GM23248 (cell line): ENCODE measurements around the gene NTRK2. TPM values are rescaled to one million over a fixed set of nuclear protein-coding genes. Genes with fewer than 3 reads are reported as not detected.

ENCODE experiments used
- DNase-seq: peaks from one replicate; pipeline ENCODE4 v3.0.0-alpha.2; 2015
- H2AFZ ChIP-seq: fragments of 200-600 bp; sonication (generic); 2 replicates; pipeline ENCODE4 v1.6.1; 2016; ENCODE audit warnings: antibody characterized with exemption
- H3F3A ChIP-seq: fragments of 200-600 bp; sonication (generic); 2 replicates; pipeline ENCODE4 v1.6.1; 2016; ENCODE audit warnings: mild to moderate bottlenecking, antibody characterized with exemption, mixed run types; ENCODE audit not compliant: insufficient read depth
- H3K27ac ChIP-seq: fragments of 200-600 bp; sonication (generic); 2 replicates; pipeline ENCODE4 v1.5.1; 2016; ENCODE audit warnings: mild to moderate bottlenecking
- H3K27me3 ChIP-seq: fragments of 200-600 bp; sonication (generic); replicated peaks from 2 replicates; pipeline ENCODE4 v1.6.1; 2016; ENCODE audit warnings: mild to moderate bottlenecking; ENCODE audit not compliant: insufficient read depth
- H3K36me3 ChIP-seq: fragments of 200-600 bp; sonication (generic); 2 replicates; pipeline ENCODE4 v1.6.1; 2016; ENCODE audit warnings: low read depth, mild to moderate bottlenecking
- H3K4me1 ChIP-seq: fragments of 200-600 bp; sonication (generic); 2 replicates; pipeline ENCODE4 v1.6.1; 2016; ENCODE audit warnings: mild to moderate bottlenecking; ENCODE audit not compliant: insufficient read depth
- H3K4me2 ChIP-seq: fragments of 200-600 bp; sonication (generic); one replicate; pipeline ENCODE4 v1.6.1; 2016; ENCODE audit warnings: mild to moderate bottlenecking; ENCODE audit not compliant: unreplicated experiment
- H3K4me3 ChIP-seq: fragments of 200-600 bp; sonication (generic); 2 replicates; pipeline ENCODE4 v1.5.1; 2016; ENCODE audit warnings: mild to moderate bottlenecking
- H3K79me2 ChIP-seq: fragments of 200-600 bp; sonication (generic); 2 replicates; pipeline ENCODE4 v1.6.1; 2016; ENCODE audit warnings: mild to moderate bottlenecking; ENCODE audit not compliant: insufficient read depth
- H3K9ac ChIP-seq: fragments of 200-600 bp; sonication (generic); 2 replicates; pipeline ENCODE4 v1.6.1; 2016; ENCODE audit warnings: mild to moderate bottlenecking
- H3K9me2 ChIP-seq: fragments of 200-600 bp; sonication (generic); 2 replicates; pipeline ENCODE4 v1.6.1; 2016; ENCODE audit warnings: mixed run types, mild to moderate bottlenecking, moderate library complexity; ENCODE audit not compliant: insufficient read depth
- H3K9me3 ChIP-seq: fragments of 200-600 bp; sonication (generic); one replicate; pipeline ENCODE4 v1.6.1; 2017; ENCODE audit warnings: low read depth
- H4K20me1 ChIP-seq: fragments of 200-600 bp; sonication (generic); 2 replicates; pipeline ENCODE4 v1.6.0; 2016; ENCODE audit not compliant: insufficient read depth
- EZH2 ChIP-seq: fragments of 200-600 bp; sonication (generic); IDR thresholded peaks from 2 replicates; pipeline ENCODE4 v1.6.1; 2018; ENCODE audit warnings: antibody characterized with exemption, mild to moderate bottlenecking; ENCODE audit not compliant: insufficient read depth, poor library complexity, severe bottlenecking
- EZH2phosphoT487 ChIP-seq: fragments of 200-600 bp; sonication (generic); IDR thresholded peaks from 2 replicates; pipeline ENCODE4 v1.6.1; 2018; ENCODE audit warnings: antibody characterized with exemption, moderate library complexity, mild to moderate bottlenecking, low read depth; ENCODE audit not compliant: insufficient read depth
- WGBS, 2 experiments: methylation state at CpG; one replicate each; pipeline ENCODE4 v1.1.6; 2015 to 2017; ENCODE audit warnings: low lambda C conversion rate in 2 of 2, low coverage in 1 of 2; ENCODE audit errors: missing lambda C conversion rate in 2 of 2; 5-methylcytosine and 5-hydroxymethylcytosine counted together
- in situ Hi-C: fragments of 300-500 bp; cut with MboI; formaldehyde crosslinking; loops from 2 replicates; pipeline ENCODE4 v1.15.0; 2020
- polyA plus RNA-seq: library from polyadenylated mRNA; unstranded; fragments of >200 nt; fragmentation: Nextera tagmentation; extraction: Ambion mirVana; gene quantifications from 2 replicates; pipeline ENCODE4 v1.2.1, GENCODE V29; 2016
- total RNA-seq: library from RNA; depleted of rRNA; stranded (reverse); fragments of >200 nt; shearing (Covaris generic); gene quantifications from 2 replicates; pipeline ENCODE4 v1.2.3, GENCODE V29; 2014

NTRK2 gene
- total and polyA plus RNA-seq, 2 experiments from 2014 or later = not detected

DNA sequence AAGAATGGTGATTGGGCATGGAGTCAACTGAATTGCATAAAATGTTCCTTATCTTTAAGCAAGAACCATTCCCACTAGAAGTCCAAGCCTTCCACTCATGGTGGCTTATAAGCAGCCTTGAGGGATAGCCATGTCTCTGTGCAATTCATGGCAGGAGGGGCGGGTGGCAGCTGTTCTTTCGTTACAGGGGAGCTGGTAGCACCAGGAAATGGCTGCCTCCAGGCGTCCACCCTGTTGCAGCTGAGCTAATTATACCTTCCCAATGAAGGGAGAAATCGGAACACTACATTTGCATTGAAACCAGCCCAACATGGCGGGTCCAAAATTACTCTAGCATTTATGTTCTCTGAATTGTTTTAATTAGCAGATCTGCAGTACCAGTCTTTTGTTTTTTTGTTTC, 289.8 kb downstream of the NTRK2 start:
- Histone ChIP-seq H4K20me1 (no peaks in the 10 kb centered on the region), H3K9me2 (no peaks in the 10 kb centered on the region), H3K36me3 (no peaks in the 10 kb centered on the region), H3K4me1 (no peaks in the 10 kb centered on the region), H3K27me3 (no peaks in the 10 kb centered on the region), H2AFZ (no peak overlapping the region), H3K4me3 (no peak overlapping the region), H3K27ac (no peak overlapping the region), H3K9me3 (no peaks in the 10 kb centered on the region), H3K9ac (no peak overlapping the region), H3K79me2 (no peaks in the 10 kb centered on the region), H3F3A (no peaks in the 10 kb centered on the region), H3K4me2 (no peak overlapping the region)
- no peak for DNase-seq
- TF ChIP-seq EZH2phosphoT487 = no peak
- no peak for TF ChIP-seq EZH2
- WGBS, 2 experiments = 51 to 56% methylated on average over 5 of the region's 5 CpGs
- in situ Hi-C loops = loop anchor here (25.0 kb wide), 1 partner anchor 547 kb away; no protein-coding TSS in a partner anchor

DNA sequence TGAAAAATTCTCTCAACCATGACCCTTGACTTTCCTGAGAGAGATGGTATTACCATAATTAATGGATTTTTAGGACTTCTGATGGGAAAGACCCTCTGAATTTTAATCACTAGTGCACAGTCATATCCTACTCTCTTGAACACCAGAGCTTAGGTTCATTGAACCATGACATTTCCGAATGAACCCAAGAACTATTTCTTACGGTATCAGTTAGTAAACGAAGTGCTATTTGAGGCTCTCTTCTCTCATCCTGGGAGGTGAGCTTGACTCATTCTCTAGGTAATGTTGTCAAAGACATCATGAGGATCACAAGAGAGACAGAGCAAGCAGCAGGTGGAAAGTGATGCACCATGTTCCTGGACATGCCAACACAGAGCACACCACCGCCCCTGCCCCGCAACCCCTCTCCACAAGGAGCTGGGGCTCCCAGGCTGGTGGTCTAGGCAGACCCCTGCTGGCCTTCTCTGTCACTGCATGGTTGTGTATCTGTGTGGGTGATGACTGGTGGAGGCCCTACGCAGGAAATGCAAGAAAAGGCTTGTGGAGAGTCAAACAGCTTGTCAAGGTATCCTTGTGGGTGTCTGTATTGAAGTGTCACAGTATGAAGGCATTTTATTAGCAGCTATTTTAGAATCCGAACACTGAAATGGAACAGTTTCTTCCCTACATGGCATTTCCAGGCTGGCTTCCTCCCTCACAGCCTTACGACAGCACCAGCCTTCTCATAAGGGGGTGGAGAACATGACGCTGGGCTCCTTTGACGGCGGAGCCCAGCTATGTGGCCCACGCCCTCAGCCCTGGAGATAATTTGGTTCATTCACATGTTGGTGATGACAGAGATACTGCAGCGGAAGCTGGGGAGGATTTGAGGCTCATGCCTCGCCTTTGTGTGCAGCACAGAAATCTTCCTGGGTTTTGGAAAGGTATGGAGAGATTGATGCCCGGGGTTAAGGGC, 297.6 kb downstream of the NTRK2 start:
- H3K4me2 ChIP-seq = no peak overlapping the region
- H3K27me3 ChIP-seq = no peaks in the 10 kb centered on the region
- no peaks in the 10 kb centered on the region for H3K79me2 ChIP-seq
- H4K20me1 ChIP-seq = no peaks in the 10 kb centered on the region
- H3K4me3 ChIP-seq = no peak overlapping the region
- peak; percentile 52 for DNase-seq
- H3K9ac ChIP-seq = no peak overlapping the region
- H3K27ac ChIP-seq = no peak overlapping the region
- 31% methylated on average over 15 of the region's 15 CpGs for WGBS, 2 experiments
- H3K9me2 ChIP-seq = no peaks in the 10 kb centered on the region
- H3K36me3 ChIP-seq = no peaks in the 10 kb centered on the region
- TF ChIP-seq EZH2phosphoT487 = no peak
- H3F3A ChIP-seq = no peaks in the 10 kb centered on the region
- no peaks in the 10 kb centered on the region for H3K4me1 ChIP-seq
- in situ Hi-C loops = loop anchor here (25.0 kb wide), 1 partner anchor 555 kb away; no protein-coding TSS in a partner anchor
- H2AFZ ChIP-seq = no peak overlapping the region
- no peaks in the 10 kb centered on the region for H3K9me3 ChIP-seq

DNA sequence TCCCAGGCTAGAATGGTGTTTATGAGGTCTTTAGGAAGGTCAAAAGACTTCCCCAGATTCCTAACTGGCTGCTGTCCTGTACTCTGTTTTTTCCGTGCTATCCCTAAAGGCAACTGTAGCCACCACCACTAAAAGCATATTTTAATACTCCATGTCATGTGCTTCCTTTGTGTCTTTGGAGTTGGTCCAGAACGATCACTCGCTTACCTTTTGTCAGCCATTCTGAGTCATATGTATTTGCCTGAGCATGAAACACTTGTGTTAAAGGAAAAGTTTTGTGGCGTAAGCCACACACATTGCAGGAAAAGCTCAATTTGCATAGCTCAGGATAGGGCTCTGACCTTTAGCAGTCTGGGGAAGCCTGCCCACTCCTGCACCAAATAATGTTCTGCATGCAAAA, 299.6 kb downstream of the NTRK2 start:
- H4K20me1 ChIP-seq = no peaks in the 10 kb centered on the region
- H3K4me2 ChIP-seq = no peak overlapping the region
- no peaks in the 10 kb centered on the region for H3K27me3 ChIP-seq
- H2AFZ ChIP-seq = no peak overlapping the region
- H3K9me2 ChIP-seq = no peaks in the 10 kb centered on the region
- no peaks in the 10 kb centered on the region for H3K4me1 ChIP-seq
- in situ Hi-C loops = loop anchor here (25.0 kb wide), 1 partner anchor 557 kb away; no protein-coding TSS in a partner anchor
- H3K4me3 ChIP-seq = no peak overlapping the region
- DNase-seq = no peak
- H3K9me3 ChIP-seq = no peaks in the 10 kb centered on the region
- no peaks in the 10 kb centered on the region for H3K36me3 ChIP-seq
- H3K79me2 ChIP-seq = no peaks in the 10 kb centered on the region
- H3K27ac ChIP-seq = no peak overlapping the region
- 69 to 72% methylated on average over 4 of the region's 4 CpGs for WGBS, 2 experiments
- TF ChIP-seq EZH2phosphoT487 (no peak), EZH2 (no peak)
- H3K9ac ChIP-seq = no peak overlapping the region
- no peaks in the 10 kb centered on the region for H3F3A ChIP-seq

DNA sequence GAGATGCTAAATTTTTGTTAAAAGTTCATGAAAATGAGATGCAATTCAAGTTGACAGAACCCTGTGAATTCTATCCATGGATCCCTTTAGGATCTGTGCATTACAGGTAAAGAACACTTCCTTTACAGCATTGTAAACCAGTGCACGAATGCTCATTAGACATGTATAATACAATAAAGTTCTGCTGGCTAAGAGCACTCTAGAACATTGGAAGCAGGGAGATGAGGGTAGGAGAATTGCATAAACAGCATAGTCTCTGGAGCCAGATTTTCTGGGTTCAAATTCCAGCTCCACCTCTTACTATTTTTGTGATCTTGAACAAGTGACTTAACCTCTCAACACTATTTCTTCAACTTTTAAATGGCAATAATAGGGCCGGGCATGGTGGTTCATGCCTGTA, 300.2 kb downstream of the NTRK2 start:
- no peak for DNase-seq
- no peak overlapping the region for H3K9ac ChIP-seq
- no peak for TF ChIP-seq EZH2
- TF ChIP-seq EZH2phosphoT487 = no peak
- H3K27me3 ChIP-seq = no peaks in the 10 kb centered on the region
- no peaks in the 10 kb centered on the region for H3K9me2 ChIP-seq
- H3K4me2 ChIP-seq = no peak overlapping the region
- H3K36me3 ChIP-seq = no peaks in the 10 kb centered on the region
- no peaks in the 10 kb centered on the region for H3K9me3 ChIP-seq
- WGBS, 2 experiments = 49 to 51% methylated on average over 2 of the region's 2 CpGs
- H3F3A ChIP-seq = no peaks in the 10 kb centered on the region
- no peak overlapping the region for H3K4me3 ChIP-seq
- no peak overlapping the region for H3K27ac ChIP-seq
- H3K4me1 ChIP-seq = no peaks in the 10 kb centered on the region
- in situ Hi-C loops = loop anchor here (25.0 kb wide), 1 partner anchor 557 kb away; no protein-coding TSS in a partner anchor
- H3K79me2 ChIP-seq = no peaks in the 10 kb centered on the region
- H4K20me1 ChIP-seq = no peaks in the 10 kb centered on the region
- no peak overlapping the region for H2AFZ ChIP-seq
